Measurements from ENCODE around the gene FBXL20.

The FBXL20 gene

GRCh38 chr17:39223907-39224777, 177.3 kb downstream of the FBXL20 start:
- DNase-seq, result no peak

DNA sequence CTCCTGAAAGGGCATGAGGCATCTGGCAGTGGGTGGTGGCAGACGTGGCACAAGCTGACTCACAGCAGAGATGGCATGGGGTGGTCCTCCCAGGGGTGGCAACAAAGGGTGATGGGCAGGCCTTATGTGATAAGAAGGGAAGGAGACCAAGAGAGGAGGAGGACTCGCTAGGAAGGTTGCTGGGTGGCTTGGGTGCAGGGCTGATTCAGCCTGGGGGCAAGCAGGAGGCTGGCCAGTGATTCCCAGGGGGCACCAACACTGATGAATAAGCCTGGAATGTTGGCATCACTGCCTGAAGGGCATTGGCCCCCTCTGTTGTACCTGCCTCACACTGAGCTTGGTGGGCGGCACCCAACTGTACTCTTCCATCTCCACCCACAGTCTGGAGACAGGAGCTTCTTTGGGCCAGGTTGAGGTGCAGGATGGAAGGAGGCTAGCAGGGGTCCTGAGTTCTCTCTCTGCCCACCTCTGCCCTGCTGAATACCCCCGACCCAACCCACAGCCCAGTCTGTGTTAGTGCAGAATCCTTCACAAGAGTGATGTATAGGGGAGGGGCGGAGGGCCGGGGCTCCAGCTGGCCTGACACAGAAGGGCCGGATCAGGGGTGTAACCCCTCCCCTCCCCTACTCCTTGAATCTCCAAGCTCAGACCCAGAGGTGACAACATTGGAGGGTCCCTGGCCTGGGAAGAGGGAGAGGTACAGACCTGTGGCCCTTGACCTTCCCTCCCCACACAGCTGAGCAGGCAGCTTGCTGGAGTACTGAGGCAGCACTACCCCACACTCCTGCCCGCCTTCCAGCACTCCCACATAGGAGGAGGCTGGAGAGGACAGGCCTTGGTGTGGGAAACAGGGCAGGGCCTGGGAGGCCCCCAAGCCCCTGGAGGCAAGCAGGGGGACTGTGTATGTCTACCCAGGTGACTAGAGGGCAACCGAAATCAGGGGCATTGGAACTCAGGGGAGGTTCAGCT, 178.3 kb downstream of the FBXL20 start:
- DNase-seq, result no peak

- no peak for DNase-seq
Observed at GRCh38 chr17:39222151-39222550, 179.3 kb downstream of the FBXL20 start.

GRCh38 chr17:39221572-39221971, 179.9 kb downstream of the FBXL20 start:
- no peak for DNase-seq

DNA sequence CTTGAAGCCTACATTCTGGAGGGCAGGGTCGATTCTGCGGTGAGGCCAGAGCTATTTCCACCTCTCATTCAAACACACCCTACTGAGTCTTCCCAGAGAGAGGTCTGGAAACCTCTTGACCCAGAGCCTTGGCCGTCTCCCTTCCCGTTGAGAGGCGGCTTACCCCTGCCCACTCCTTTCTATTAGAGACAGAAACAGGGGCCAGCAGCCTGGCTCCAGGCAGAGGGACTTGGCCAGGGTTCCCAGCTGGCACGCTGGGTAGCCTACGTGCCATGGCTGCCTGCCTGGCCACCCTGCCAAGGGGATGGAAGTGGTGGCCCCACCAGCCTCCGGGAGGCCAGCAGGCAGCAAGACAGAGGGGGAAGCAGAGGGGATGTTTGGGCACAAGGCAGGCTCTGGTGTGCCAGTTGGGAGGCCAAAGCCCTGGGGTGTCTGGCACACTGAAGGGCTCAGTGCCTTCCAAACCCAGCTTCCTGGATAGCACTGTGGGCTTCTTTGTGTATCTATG, 181.7 kb downstream of the FBXL20 start:
- DNase-seq, result no peak

DNA sequence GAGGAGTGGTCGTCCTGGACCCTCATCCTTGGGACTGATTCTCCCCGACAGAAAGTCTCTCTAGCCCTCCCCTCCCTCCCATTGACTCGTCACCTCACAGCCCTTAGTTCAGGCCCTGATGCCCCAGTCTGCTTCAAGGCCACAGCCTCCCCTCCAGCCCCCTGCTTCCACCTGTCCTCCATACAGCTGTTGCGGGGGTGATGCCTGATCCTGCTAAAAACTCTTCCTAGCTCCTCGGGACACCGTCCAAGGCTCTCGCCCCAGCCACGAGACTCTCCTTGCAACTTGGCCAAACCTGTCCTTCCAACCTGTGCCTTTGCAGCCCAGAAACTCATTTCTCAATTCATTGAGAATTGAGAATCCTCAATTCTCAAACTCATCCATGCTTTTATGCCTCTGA, 182.5 kb downstream of the FBXL20 start:
- no peak for DNase-seq

DNA sequence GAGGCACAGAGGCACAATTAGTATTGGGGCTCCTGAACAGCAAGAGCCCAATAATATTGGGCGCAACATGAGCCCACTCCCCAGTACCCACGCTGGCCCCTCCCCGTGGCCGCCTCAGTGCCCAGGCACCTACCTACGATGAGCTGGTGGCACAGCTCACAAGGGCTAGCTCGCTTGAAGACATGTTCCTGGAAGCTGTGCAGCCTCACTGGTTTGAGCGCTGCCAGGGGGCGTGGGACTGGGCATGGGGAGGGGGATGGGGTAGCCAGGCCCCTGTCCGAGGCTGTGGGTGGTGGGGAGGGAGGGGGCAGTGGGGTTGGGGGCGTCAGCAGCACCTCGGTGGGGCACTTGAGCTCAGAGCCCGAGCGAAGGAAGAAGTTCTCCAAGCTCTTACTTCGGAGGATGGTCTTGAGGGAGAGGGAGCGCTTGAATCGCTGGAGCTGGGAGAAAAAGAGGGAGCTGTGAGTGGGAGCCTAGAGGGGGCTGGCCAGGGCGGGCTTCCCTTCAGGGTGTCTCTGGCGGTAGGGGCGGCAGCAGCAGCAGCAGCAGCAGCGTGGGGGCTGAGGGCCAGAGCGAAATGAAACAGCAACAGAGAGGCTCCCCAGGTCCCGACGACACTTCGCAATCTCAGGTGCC, 183.6 kb downstream of the FBXL20 start:
- DNase-seq, result no peak

DNA sequence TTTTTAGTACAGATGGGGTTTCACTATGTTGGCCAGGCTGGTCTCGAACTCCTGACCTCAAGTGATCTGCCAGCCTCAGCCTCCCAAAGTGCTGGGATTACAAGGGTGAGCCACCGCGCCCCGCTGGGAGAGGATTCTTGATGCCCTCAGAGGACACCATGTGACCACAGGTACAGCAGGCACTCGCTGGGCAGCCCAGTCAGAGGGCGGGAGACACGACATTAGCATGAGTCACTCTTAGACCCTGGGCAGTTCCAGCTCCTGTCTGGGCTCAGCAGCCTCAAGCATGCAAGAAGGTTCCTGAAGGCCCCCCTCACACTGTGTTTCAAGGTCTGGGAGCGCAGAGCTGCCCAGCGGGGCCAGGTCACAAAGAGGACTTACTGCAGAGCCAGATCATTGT, 187.6 kb downstream of the FBXL20 start:
- no peak for DNase-seq

DNA sequence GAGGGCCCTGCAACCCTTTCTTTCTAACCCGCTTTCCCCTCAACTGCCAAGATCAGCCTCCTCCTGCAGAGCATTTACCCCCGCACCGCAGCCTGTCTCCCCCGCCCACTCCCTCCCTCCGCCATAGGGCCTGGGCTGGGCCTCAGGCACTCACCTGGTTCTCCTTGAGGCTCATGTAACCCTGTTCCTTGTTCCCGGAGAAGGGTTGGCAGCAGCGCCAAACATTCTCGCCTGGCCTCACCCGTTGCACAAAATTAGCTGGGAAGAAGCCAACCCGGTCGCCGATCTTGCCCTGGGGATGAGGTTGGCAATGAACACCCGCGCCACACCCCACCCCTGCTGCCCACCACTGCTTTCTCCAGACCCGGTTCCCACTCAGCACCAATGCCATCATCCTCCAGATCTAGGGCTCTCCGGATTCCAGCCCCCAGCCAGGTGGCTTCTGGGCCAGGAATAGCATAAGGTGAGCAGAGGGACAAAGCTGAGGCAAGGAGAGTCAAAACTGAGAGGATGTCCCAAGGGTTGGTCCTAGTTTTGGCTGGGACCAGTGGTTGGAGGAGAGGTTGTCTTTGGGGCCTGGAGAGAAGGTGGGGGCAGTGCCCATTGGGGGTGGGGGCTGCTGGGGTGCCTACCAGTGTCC, 188.5 kb downstream of the FBXL20 start:
- DNase-seq, result no peak

- no peak for DNase-seq
Observed at GRCh38 chr17:39212195-39212810, 189.1 kb downstream of the FBXL20 start.

- no peak for DNase-seq
Observed at GRCh38 chr17:39210093-39210434, 191.4 kb downstream of the FBXL20 start.

DNA sequence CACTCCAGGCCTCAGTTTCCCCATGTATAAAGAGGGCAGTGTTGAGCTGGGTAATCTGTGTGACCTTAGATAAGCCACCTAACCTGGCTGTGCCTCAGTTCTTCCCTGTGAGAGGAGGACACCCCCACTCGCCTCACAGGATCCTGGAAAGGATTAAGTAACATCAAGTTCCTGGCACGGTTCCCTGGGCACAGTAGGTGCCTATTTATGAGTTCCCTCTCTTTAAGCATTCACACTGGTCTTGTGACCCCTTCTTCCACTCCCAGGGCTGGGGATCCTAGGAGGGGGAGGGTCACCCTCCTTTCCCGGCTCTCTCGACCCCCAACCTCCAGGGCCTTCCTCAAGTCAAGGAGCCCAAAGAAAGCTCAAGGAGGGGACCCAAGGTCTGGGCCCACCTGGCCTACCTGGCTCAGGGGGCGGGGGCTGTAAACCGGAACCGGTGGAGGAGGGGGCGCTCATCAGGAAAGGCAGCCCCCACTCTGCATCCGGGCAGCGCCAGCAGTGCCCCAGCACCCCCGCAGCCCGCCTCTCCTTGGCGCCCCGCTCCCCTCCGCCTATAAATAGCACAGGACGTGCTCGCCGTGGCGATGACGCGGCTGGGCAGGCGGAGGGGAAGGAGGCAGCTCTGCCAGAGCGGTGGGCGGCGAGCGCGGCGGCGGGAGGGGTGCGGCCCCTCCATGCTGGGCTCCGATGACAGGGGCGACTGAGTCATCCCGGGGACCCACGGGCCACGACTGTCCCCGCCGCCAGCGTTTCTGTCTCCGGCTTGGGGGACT, 191.9 kb downstream of the FBXL20 start:
- DNase-seq, result peak; percentile 74

- DNase-seq, result no peak
Observed at GRCh38 chr17:39208893-39209292, 192.5 kb downstream of the FBXL20 start.

DNA sequence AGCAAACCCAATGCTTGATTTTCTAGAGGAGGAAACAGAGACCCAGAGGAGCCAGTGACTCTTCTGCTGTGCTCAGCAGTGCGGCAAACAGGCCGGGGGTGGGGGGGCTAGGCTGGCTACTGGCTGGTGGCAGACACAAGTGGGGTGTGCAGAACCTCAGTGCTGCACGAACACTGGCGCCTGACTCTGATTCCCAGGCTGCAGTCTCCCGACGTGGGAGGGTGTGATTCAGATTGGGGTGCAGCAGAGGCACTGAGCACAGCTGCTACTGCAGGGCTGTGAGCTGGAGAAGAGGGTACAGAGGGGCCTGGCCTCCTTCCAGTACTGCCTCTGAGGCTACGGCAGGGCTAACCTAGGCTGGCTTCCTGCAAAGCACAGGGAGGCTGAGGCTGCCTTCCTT, 193.3 kb downstream of the FBXL20 start:
- DNase-seq, result no peak

GRCh38 chr17:39205112-39205526, 196.3 kb downstream of the FBXL20 start:
- no peak for DNase-seq

DNA sequence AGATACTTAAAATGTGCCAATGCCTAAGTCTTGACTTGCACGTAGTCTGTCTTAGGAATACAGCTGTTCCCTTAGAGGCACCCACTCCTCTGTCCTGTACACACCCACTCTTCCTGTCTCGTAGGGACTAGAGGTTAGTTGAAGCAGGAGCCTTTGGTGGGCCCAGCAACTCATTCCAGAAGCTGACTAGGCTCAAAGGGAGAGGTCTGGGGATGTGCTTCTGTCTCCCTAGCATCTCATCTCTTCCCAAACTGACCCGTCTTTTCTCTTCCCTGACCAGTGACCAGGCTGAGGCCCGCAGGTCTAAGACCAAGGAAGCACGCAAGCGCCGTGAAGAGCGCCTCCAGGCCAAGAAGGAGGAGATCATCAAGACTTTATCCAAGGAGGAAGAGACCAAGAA, 197.2 kb downstream of the FBXL20 start:
- no peak for DNase-seq

Measured in CD4-positive, alpha-beta T cell treated with Interleukin-10 for 1 hour (primary cell).